ENCODE data around the gene TIGD6. TPM values are rescaled to one million over a fixed set of nuclear protein-coding genes. Genes with fewer than 3 reads are reported as not detected.

Gene TIGD6
- total RNA-seq, 2 donors from 2014 or later = 1.4 to 2.0 TPM

GRCh38 chr5:150007050-150007449 lies 6.6 kb upstream of the TIGD6 start:
- H3K27ac Mint-ChIP-seq = peak overlapping the region; percentile 68
- H3K36me3 Mint-ChIP-seq (ENCODE audit: low read depth) = peaks cover 4% of the 10 kb centered on the region
- no peaks in the 10 kb centered on the region for H3K27me3 Mint-ChIP-seq
- no peak overlapping the region for H3K4me3 Mint-ChIP-seq
- H3K4me1 Mint-ChIP-seq = peaks cover 25% of the 10 kb centered on the region
- ATAC-seq (no peak), DNase-seq (no peak)
- H3K9me3 ChIP-seq (ENCODE audit: control insufficient read depth, low read length, poor library complexity, severe bottlenecking) = no peaks in the 10 kb centered on the region

GRCh38 chr5:150006318-150006717 lies 5.9 kb upstream of the TIGD6 start:
- Mint-ChIP-seq H3K27ac (no peak overlapping the region), H3K27me3 (no peaks in the 10 kb centered on the region), H3K36me3 (ENCODE audit: low read depth) (peaks cover 4% of the 10 kb centered on the region), H3K4me3 (no peak overlapping the region), H3K4me1 (peaks cover 32% of the 10 kb centered on the region)
- H3K9me3 ChIP-seq (ENCODE audit: control insufficient read depth, low read length, poor library complexity, severe bottlenecking) = no peaks in the 10 kb centered on the region
- DNase-seq (no peak), ATAC-seq (no peak)

DNA sequence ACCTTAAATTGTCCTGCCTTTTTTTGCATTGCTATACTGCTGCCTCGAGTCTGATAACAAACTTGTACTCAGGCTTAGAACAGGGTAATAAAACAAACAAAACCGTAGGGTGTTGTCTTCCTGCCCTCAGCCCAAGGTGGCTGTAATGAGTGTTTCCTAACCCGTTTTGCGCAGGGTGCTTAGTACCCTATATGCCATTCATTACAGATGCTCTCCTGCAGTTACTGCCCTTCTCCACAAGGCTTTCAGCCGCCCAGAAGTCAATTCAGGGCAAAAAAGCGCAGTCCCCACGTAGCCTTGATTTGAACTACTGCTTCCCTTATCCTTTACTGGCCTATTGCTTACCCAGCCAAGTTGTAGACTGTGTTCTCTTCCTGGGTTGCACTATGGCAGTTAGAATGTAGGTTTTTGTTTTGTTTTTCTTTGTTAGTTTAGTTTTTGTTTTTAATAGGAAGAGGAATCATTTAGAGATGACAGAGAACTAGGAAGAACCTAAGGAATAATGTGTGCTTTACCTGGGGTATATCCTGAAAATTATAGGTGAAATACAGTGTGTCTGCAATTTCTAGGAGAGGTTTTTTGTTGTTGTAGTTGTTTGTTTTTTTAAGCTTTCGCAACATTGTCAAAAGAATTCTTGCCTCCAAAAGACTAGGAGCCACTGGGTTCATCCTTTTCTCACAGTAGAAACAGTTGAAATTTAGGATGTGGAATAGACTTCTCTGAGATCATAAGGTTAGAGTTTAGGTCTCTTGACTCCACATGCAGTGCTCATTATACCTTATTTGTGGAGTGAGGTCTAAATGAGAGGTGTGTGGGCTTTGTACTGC lies 1.4 kb upstream of the TIGD6 start:
- Mint-ChIP-seq H3K27ac (peak overlapping the region; percentile 91), H3K4me3 (peak overlapping the region; percentile 96), H3K27me3 (no peaks in the 10 kb centered on the region), H3K4me1 (peaks cover 37% of the 10 kb centered on the region), H3K36me3 (ENCODE audit: low read depth) (peaks cover 4% of the 10 kb centered on the region)
- no peaks in the 10 kb centered on the region for H3K9me3 ChIP-seq (ENCODE audit: control insufficient read depth, low read length, poor library complexity, severe bottlenecking)
- ATAC-seq (peak; percentile 79), DNase-seq (peak; percentile 39 to 45 (median 43))

DNA sequence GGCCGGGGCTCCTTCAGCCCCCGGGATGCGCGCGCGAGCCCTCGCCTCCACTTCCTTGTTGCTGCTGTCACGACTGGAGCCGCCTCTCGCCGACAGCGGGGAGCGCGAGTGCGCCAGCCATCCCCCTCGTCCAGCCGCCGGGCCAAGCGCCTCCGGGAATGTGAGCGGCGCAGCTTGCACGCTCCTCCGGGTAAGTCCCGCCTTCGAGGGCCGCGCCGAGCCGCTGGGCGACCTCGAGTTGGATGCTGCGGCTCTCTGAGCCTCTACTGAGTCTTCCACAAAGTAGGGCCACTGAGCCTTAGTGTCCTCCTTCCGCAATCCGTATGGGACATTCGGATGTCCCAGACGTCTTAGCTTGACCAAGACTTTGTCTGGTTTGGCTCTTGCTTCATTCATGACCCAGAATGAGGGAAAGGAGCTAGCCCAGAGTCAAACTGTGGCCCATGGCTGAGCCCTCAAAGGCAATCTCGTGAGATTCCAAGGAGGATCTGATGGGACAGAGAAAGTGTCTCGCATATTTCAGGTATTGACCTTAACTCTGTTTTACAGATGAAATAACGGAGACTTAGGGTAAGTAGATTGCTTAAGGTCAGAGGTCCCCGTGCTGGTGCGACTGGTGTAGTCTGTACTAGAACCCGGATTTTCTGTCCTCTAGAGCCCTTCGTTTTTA lies 671 bp upstream of the TIGD6 start:
- peak overlapping the region; percentile 96 for H3K4me3 Mint-ChIP-seq
- H3K4me1 Mint-ChIP-seq = peaks cover 32% of the 10 kb centered on the region
- peak; percentile 13 to 38 (median 30) for DNase-seq
- H3K27me3 Mint-ChIP-seq = no peaks in the 10 kb centered on the region
- peak; percentile 30 for ATAC-seq
- H3K9me3 ChIP-seq (ENCODE audit: control insufficient read depth, low read length, poor library complexity, severe bottlenecking) = no peaks in the 10 kb centered on the region
- H3K27ac Mint-ChIP-seq = peak overlapping the region; percentile 91
- peaks cover 4% of the 10 kb centered on the region for H3K36me3 Mint-ChIP-seq (ENCODE audit: low read depth)

- H3K36me3 Mint-ChIP-seq (ENCODE audit: low read depth) = peaks cover 6% of the 10 kb centered on the region
- no peaks in the 10 kb centered on the region for H3K27me3 Mint-ChIP-seq
- no peaks in the 10 kb centered on the region for H3K9me3 ChIP-seq (ENCODE audit: control insufficient read depth, low read length, poor library complexity, severe bottlenecking)
- H3K27ac Mint-ChIP-seq = peak overlapping the region; percentile 82
- DNase-seq (no peak), ATAC-seq (no peak)
- H3K4me3 Mint-ChIP-seq = peak overlapping the region; percentile 96
- H3K4me1 Mint-ChIP-seq = peaks cover 31% of the 10 kb centered on the region
Observed at GRCh38 chr5:149999866-150000255, 593 bp downstream of the TIGD6 start.

GRCh38 chr5:149999359-149999758 lies 1.1 kb downstream of the TIGD6 start:
- no peaks in the 10 kb centered on the region for H3K9me3 ChIP-seq (ENCODE audit: control insufficient read depth, low read length, poor library complexity, severe bottlenecking)
- ATAC-seq (no peak), DNase-seq (no peak)
- H3K36me3 Mint-ChIP-seq (ENCODE audit: low read depth) = peaks cover 3% of the 10 kb centered on the region
- peak overlapping the region; percentile 96 for H3K4me3 Mint-ChIP-seq
- peak overlapping the region; percentile 82 for H3K27ac Mint-ChIP-seq
- H3K27me3 Mint-ChIP-seq = no peaks in the 10 kb centered on the region
- H3K4me1 Mint-ChIP-seq = peaks cover 29% of the 10 kb centered on the region

- H3K4me1 Mint-ChIP-seq = peaks cover 24% of the 10 kb centered on the region
- H3K36me3 Mint-ChIP-seq (ENCODE audit: low read depth) = peaks cover 3% of the 10 kb centered on the region
- no peaks in the 10 kb centered on the region for H3K9me3 ChIP-seq (ENCODE audit: control insufficient read depth, low read length, poor library complexity, severe bottlenecking)
- H3K27ac Mint-ChIP-seq = no peak overlapping the region
- no peak for DNase-seq
- ATAC-seq = no peak
- H3K27me3 Mint-ChIP-seq = no peaks in the 10 kb centered on the region
- no peak overlapping the region for H3K4me3 Mint-ChIP-seq
Observed at GRCh38 chr5:149998281-149998680, 2.2 kb downstream of the TIGD6 start.

GRCh38 chr5:149996205-149996890 lies 4.1 kb downstream of the TIGD6 start:
- Mint-ChIP-seq H3K27me3 (no peaks in the 10 kb centered on the region), H3K4me3 (no peak overlapping the region), H3K4me1 (peaks cover 11% of the 10 kb centered on the region), H3K27ac (peak overlapping the region; percentile 45), H3K36me3 (ENCODE audit: low read depth) (peaks cover 3% of the 10 kb centered on the region)
- H3K9me3 ChIP-seq (ENCODE audit: control insufficient read depth, low read length, poor library complexity, severe bottlenecking) = no peaks in the 10 kb centered on the region
- ATAC-seq = no peak
- DNase-seq = no peak

GRCh38 chr5:149995385-149996204 lies 4.9 kb downstream of the TIGD6 start:
- Mint-ChIP-seq H3K27me3 (no peaks in the 10 kb centered on the region), H3K36me3 (ENCODE audit: low read depth) (peaks cover 3% of the 10 kb centered on the region), H3K4me3 (no peak overlapping the region), H3K27ac (peak overlapping the region; percentile 45), H3K4me1 (peaks cover 13% of the 10 kb centered on the region)
- no peaks in the 10 kb centered on the region for H3K9me3 ChIP-seq (ENCODE audit: control insufficient read depth, low read length, poor library complexity, severe bottlenecking)
- DNase-seq (no peak), ATAC-seq (no peak)

DNA sequence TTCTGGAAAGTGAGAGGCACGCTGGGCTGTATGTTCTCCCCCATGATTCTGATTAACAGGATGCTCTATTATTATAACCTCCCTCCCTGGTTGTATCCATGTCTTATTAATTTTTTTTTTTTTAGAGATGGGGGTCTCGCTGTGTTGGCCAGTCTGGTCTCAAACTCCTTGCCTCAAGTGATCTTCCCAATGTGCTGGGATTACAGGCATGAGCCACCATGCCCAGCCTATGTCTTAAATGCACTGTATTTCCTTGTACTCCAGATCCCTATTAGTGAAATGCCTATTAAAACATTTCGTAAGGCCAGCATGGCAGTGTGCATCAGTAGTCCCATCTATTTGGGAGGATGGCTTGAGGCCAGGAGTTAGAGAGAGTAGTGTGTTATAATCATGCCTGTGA lies 7.0 kb downstream of the TIGD6 start:
- no peaks in the 10 kb centered on the region for H3K27me3 Mint-ChIP-seq
- DNase-seq = no peak
- H3K27ac Mint-ChIP-seq = no peak overlapping the region
- peaks cover 5% of the 10 kb centered on the region for H3K4me1 Mint-ChIP-seq
- H3K36me3 Mint-ChIP-seq (ENCODE audit: low read depth) = peaks cover 3% of the 10 kb centered on the region
- ATAC-seq = no peak
- no peak overlapping the region for H3K4me3 Mint-ChIP-seq
- H3K9me3 ChIP-seq (ENCODE audit: control insufficient read depth, low read length, poor library complexity, severe bottlenecking) = no peaks in the 10 kb centered on the region

GRCh38 chr5:149990518-149991376 lies 9.7 kb downstream of the TIGD6 start:
- H3K36me3 Mint-ChIP-seq (ENCODE audit: low read depth) = peaks cover 2% of the 10 kb centered on the region
- H3K9me3 ChIP-seq (ENCODE audit: control insufficient read depth, low read length, poor library complexity, severe bottlenecking) = no peaks in the 10 kb centered on the region
- DNase-seq = peak; percentile 28 to 47 (median 33)
- no peak overlapping the region for H3K4me3 Mint-ChIP-seq
- no peaks in the 10 kb centered on the region for H3K27me3 Mint-ChIP-seq
- H3K27ac Mint-ChIP-seq = no peak overlapping the region
- peak; percentile 95 for ATAC-seq
- H3K4me1 Mint-ChIP-seq = peaks cover 5% of the 10 kb centered on the region

- DNase-seq (no peak), ATAC-seq (no peak)
- Mint-ChIP-seq H3K4me1 (peaks cover 5% of the 10 kb centered on the region), H3K4me3 (no peak overlapping the region), H3K27me3 (no peaks in the 10 kb centered on the region), H3K27ac (no peak overlapping the region), H3K36me3 (ENCODE audit: low read depth) (no peaks in the 10 kb centered on the region)
- H3K9me3 ChIP-seq (ENCODE audit: control insufficient read depth, low read length, poor library complexity, severe bottlenecking) = no peaks in the 10 kb centered on the region
Observed at GRCh38 chr5:149988126-149988525, 12.3 kb downstream of the TIGD6 start.
